ENCODE results near the gene UBE2I. TPM values are rescaled to one million over a fixed set of nuclear protein-coding genes. Genes with fewer than 3 reads are reported as not detected.
"Not testable (repeated sequence)": the region's sequence is repeated elsewhere in the genome, so short reads cannot be mapped to it uniquely, and the experiment has no call there.

UBE2I gene
- total RNA-seq, result 44.5 TPM

DNA sequence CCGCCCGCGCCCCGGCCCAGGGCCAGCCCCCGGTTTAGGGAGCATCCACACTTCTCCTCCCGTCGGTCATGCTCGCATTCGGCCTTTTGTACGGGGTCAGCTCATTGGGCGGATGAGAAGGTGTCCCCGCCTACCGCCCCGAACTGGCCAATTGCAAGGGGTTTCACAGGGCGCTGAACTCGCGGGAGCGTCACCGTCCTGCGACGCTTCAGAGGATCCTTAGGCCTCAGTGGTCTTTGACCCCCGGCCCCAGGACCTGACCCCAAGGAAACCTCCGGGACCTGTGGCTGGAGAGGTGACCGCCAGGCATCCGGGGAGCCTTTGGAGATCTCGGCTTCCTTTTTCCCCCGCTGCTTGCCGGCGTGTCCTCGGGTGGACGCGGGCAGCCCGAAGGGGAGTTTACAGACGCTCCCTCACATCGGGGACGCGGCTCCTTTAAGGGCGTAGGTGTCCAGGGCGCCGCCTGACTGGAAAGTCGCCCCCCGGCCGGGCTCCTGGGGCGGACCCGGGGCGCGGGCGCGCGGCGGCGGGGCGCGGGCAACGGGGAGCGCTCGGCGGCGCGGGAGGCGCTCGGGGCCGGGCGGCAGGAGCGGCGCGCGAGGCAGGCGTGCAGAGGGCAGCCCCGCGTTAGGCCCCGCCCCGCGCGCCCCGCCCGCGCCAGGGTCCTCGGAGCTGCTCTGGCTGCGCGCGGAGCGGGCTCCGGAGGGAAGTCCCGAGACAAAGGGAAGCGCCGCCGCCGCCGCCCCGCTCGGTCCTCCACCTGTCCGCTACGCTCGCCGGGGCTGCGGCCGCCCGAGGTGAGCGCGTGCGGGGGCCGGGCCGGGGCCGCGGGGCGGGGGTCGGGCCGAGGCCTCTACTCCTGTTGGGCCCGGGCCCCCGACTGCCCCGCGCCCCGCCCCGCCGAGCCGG, at the start of gene UBE2I:
UBE2I (plus strand) TSS at position 660 of the 909 bp plus-strand sequence. CDS start 4,395 bp downstream, outside the sequence.
- peak; percentile 99 for DNase-seq

DNA sequence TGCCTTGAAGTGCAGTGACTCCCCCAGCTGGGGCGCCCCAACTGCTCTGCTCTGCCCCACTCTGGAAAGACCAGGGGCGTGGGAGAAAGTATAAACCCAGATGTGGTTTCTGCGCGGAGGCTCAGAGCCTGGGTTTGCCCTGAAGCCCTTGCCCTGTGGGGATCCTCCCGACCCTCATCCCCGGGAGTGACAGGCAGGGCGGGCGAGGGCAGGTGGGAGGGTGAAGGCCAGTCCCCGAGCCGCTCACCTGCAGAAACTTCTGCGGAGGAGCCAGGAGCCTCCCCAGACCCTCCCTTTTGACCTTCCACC, 49.7 kb upstream of the UBE2I start:
- no peak for DNase-seq

DNA sequence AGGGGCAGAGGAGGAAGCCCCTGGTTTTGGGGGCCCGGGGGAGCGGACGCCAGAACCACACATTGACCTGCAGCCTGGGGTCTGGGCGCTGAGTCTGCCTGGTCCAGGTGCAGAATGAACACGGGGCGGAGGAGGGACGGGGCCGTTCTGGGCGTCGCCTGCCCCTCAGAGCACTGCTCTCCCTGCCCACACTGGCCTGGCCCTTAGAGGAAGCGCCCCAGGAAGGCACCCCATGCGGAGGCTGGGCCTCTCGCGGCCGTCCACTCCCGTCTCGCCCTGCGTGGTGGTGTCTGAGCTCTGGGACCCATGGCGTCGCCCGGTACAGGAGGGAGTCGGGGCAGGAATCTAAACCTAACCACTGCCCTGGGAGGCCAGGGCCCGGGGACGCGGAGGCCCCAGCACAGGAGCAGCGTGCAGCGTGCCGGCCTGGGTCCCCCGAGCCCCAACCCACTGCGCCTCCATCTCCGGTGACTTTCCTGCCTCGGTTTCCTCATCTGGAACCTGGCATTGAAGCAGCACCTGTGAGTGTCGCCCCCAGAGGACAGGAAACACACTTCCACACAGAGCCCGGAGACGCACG, 49.2 kb upstream of the UBE2I start:
- DNase-seq, result no peak

DNA sequence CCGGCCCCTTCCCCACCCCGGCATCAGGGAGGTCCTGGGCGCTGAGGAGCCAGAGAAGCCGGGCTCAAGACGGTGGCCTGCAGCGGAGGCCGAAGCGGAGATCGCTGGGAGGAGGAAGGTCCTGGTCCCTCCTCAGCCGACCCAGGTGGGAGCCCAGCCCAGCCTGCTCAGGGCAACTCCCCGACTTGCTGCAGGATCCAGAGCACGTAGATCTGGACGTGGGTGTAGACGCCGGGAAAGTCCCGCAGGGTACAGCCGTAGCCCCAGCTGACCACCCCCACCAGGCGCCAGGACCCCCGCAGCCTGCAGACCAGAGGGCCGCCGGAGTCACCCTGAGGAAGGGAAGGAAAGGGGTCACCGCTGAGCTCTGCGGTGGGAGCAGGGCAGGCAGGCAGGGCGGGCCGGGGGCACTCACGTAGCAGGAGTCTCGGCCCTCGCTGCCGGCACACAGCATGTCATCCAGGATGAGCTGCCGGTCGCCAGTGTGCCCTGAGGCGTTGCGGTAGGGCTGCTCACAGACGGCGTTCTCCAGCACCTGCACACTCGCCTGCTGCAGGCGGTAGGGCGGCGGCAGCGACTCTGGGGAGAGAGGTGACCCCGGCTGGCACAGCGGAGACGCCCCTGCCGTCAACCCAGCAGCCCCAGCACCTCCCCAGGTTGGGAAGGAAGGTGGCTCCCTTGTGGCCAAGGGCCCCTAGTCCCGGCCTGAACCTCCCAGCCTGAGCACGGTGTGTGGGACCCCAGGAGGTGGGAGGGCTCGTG, 48.1 kb upstream of the UBE2I start:
- DNase-seq, result no peak

DNA sequence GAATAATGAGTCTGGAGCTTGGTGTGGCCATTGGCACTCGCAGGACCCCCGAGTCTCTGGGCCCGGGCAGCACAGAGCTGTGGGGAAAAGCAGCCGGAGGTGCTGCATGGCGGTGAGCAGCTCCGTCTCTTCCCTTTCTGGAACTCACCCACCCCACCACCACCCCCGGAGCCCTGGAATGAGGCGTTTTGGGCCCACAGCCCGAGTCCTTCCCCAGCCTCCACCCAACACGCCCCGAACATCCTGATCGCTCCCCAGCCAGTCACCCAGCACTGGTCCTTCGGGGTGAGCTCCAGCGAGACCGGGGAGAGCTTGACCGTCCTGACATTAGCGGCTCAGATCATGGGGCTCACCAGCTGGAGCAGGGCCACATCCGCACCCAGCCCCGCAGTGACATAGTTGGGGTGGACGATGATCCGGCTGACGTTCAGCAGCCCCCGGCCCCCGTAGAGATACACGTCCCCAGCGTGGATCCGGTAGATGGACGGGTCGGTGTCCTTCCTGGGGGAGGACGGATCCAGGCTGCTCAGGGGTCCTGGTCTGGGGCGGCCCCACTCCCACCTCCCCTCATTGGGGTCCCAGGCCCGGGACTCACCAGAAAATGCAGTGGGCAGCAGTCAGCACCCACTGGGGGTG, 47.1 kb upstream of the UBE2I start:
- no peak for DNase-seq

DNA sequence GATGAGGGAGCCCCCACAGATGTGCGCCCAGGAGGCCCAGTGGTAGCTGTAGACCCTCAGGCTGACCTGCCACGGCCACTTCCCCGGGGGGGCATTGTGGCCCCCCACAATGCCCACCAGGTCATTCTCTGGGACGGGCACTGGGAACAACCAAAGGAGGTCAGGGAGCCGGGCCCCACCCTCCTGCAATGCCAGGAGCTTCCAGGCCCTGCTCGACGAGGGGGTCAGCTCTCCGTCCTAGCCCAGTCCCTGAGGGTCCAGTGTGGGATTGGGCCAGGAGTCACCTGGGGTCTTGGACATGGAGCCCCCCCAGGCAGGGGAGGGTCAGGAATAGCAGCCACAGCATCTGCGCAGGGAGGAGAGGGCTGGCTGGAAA, 46.6 kb upstream of the UBE2I start:
- DNase-seq, result no peak

DNA sequence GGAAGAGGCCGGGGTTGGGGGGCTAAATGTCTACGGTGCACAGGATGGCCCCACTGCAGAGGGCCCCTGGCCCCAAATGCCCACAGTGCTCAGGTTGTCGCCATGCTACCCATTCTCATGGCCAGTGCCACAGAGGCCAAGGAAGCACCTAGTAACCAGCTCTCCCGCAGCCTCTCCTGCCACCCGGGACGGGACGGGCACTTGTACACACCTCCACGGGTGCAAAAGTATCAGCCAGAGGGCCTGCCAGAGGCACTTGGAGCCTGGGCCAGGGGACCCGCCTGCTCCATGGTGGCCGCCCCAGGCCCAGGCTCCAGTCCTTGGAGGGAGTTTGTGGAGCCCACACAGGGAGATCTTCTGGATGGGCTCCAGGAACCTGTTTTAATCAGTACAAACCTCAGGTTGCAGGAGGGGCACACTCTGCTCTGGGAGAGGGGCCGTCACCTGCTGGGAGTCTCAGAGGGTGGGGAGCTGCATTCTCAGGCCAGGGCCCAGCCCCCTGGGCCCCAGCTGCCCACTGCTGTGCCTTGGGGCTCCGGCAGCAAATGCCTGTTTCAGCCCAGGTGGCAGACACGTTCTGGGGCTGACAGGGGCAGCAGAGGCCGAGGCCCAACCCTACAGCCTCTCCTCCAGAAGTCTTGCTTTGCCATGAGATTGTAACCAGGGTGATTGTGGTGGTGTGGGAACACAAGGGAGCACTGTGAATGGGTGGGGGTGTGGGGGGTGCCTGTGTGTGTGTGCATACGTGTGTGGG, 45.7 kb upstream of the UBE2I start:
- DNase-seq, result no peak

DNA sequence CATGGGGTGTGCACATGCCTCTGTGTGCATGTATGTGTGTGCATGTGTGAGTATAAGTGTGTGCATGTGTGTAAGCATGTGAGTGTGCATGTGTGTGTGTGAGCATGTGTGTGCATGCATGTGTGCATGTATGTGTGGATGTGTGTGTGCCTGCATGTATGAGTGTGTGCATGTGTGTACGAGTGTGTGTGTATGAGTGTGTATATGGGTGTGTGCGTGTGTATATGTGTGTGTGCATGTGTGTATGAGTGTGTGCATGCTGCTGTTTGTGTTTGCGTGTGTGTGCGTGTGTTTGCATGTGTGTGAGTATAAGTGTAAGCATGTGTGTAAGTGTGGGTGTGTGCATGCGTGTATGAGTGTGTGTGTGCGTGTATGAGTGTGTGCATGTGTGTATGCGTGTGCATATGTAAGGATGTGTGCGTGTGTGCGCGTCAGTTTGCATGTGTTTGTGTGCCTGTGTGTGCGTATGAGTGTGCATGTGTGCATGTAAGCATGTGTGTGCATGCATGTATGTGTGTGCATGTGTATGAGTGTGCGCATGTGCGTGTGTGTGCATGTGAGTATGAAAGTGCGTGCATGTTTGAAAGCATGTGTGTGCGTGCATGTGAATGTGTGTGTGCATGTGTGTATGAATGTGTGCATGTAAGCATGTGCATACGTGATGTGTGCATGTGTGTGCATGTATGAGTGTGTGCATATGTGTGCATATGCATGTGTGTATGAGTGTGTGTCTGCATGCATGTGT, 44.9 kb upstream of the UBE2I start:
- no peak for DNase-seq

DNA sequence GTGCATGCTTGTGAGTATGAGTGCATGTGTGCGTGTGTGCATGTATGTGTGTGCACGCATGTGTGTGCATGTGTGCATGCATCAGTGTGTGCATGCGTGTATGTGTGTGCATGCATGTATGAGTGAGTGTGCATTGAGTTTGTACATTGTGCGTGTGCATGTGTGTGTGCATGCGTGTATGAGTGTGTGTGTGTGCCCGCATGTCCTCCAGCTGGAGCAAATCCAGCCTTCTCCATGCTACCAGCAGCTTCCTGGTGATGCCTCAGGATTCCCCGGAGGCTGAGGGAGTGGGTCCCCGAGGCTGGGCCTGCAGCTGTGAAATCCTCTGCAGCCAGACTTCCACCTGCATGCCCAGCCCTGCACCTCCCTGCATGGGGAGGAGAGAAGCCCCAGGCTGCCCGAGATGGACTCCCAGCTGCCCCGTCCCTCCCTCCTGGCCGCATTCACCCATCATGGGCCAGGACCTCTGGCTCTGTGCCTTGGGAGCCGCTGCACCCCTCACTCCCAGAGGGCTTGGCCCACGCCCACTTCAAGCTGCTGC, 44.3 kb upstream of the UBE2I start:
- no peak for DNase-seq

DNA sequence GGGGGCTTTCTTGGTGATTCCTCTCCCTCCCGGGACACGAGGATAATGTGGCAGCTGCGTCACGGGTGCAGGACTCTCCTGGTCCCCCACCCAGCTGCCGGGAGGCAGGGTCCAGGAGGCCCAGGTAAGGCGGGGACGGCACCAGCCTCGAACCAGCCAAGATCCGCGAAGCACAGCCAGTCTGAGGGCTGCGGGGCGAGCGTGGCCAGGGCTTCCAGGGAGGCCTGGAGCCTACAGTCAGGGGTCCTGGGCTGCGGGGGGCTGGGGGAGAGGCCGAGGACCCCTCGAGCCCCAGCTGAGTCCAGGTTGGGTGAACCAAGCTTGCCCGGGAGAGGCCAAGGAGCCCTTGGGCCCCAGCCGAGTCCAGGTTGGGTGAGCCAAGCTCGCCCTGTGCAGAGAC, 43.6 kb upstream of the UBE2I start:
- DNase-seq, result no peak

DNA sequence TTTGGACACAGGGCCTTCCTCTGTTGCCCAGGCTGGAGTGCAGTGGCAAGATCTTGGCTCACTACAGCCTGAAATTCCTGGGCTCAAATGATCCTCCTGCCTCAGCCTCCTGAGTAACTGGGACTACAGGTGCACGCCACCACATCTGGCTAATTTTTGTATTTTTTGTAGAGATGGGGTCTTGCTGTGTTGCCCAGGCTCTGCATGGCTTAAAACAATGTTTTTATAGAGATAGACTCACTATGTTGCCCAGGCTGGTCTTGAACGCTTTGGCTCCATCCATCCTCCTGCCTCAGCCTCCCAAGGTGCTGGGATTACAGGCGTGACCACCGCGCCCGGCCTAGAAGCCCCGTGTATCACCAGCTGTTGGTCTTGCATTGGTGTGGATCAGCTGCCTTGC, 40.0 kb upstream of the UBE2I start:
- not testable (repeated sequence) for DNase-seq

DNA sequence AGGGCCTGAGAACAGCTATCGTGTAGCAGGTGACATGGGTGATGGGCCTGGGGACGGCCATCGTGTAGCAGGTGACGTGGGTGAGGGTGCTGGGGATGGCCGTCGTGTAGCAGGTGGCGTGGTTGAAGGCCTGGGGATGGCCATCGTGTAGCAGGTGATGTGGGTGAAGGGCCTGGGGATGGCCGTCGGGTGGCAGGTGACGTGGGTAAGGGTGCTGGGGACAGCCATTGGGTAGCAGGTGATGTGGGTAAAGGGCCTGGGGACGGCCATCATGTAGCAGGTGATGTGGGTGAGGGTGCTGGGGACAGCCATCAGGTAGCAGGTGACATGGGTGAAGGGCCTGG, 38.1 kb upstream of the UBE2I start:
- DNase-seq, result no peak

DNA sequence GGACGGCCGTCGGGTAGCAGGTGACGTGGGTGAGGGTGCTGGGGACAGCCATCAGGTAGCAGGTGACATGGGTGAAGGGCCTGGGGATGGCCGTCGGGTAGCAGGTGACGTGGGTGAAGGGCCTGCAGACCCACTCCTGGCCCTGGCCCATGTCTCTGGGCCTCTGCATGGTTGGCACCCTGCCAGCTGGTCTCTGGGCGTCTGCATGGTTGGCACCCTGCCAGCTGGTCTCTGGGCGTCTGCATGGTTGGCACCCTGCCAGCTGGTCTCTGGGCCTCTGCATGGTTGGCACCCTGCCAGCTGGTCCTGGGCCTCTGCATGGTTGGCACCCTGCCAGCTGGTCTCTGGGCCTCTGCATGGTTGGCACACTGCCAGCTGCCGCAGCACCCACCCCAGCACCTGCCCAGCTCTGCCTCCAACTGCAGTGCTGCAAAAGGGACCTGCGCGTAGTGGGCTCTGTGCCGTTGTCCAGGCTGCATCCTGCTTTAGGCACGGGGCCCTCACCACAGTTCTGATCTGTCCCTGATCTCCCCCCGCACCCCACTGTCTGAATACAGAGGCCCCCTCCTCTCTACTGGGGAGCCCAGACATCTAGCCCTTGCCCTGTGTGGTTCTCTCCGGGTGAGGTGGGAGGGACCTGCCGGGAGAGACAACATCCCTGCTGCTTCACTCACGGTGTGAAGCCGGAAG, 37.6 kb upstream of the UBE2I start:
- DNase-seq, result not testable (repeated sequence)

DNA sequence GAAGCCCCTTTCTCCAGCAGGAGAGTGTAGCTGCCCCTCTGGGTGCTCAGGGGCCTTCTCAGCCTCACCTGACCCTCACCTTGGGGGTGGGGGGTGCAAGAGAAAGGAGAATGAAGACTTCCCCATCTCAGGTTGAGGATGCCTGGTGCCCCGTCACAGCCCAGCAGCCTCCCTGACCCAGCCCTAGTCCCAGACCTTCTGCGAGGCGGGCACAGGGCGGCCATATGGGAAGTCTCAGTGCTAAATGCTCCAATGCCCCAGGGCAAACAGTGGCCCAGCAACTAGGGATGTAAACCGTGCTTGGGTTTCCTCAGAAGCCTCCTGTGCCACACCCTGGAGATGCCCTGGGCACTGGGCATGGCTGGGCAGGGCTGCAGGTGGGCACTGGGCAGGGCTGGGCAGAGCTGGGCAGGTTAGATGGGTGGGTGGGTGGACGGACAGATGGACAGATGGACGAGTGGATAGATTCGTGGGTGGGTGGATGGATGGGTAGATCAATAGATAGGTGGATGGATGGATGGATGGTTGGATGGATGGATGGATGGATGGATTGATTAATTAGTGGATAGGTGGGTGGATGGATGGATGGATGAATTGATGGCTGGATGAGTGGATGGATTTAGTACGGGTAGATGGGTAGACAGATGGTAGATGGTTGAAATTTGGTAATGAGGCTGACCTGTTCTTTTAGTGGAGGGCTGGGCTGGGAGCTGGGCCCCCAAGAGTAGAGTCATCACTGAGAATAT, 36.8 kb upstream of the UBE2I start:
- no peak for DNase-seq

DNA sequence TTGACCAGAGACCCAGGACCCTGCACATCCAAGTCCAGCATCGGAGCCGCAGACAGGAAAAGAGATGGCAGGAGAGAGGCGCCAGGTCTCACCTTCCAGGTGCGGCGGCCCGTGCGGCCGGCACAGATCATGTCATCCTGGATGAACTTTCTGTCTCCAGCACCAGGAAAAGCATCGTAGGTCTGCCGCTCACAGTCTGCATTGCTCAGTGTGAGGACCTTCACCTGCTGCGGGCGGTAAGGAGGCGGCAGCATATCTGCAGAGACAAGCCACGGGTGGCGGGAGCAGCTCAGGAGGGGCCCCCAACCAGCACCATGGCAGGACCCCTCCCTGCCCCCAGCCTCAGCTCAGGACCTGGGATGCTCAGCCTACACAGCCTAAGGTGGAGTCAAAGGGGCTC, 35.6 kb upstream of the UBE2I start:
- DNase-seq, result no peak

DNA sequence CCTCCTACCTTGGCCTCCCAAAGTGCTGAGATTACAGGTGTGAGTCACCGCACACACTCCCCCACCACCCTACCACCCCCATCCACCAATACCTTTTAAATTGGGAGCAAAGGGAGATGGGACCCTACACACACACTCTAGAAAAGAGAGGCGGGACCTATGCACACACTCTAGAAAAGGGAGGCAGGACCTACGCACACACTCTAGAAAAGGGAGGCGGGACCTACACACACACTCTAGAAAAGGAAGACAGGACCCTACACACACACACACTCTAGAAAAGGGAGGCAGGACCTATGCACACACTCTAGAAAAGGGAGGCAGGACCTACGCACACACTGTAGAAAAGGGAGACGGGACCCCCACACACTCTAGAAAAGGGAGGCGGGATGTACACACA, 34.7 kb upstream of the UBE2I start:
- DNase-seq, result no peak

DNA sequence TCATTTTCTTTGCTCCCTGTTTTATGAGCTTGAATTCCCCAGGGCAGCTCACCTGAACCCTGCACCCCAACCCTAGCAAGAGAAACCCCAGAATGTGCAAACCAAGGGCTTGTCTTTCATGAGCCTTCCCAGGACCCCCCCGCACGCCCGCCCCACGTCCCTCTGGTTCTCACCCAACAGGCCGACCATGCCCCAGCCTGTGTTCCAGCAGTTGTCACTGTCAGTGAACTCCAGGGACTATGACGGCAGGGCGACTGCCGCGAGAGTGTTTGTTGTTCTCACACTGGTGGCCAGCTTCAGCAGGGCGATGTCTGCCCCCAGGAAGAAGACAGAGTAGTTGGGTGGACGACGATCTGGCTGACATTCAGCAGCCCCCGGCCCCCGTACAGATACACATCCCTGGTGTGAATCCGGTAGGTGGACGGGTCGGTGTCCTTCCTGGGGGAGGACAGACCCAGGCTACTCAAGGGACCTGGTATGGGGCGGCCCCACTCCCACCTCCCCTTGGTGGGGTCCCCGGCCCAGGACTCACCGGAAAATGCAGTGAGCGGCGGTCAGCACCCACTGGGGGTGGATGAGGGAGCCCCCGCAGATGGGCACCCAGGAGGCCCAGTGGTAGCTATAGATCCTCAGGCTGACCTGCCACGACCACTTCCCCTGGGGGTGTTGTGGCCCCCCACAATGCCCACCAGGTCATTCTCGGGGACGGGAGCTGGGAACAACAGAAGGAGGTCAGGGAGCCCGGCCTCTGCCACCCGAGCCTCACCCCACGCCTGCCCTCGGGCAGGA, 33.5 kb upstream of the UBE2I start:
- DNase-seq, result no peak

DNA sequence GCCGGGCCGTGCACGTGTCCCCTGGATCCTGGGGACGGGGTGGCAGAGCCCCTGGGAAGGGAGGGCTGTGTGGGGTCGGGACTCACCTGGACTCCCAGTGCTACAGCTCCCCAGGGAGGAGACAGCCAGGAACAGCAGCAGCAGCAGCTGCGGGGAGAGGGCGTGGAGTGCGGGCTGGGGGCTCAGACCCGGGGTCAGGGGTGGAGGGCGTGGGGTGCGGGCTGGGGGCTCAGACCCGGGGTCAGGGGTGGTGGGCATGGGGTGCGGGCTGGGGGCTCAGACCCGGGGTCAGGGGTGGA, 32.9 kb upstream of the UBE2I start:
- DNase-seq, result no peak

DNA sequence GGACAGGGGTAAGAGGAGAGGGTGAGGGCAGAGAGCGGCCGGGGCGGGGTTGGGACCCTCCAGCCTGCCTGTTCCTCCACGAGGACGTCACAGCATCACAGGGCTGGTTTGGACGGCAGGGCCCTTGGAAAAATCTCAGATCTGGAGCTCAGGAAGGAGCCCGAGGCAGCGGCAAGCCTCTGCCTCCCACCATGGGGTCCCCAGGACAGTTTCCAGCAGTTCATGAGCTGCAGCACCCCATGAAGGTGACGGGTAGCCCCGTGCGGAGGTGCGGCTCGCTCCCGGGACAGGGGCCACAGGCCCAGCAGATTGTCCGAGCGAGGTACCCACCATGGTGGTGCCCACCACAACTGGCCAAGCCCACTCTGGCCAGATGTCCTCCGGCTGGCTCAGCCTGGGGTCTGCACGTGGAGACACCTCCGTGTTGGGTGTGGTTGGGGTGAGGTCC, 32.3 kb upstream of the UBE2I start:
- DNase-seq, result no peak
